PC-3 (cell line): ENCODE data around the gene SEL1L2.

ENCODE experiments used
- CTCF ChIP-seq: fragments of 300-600 bp; sonication (generic); conservative IDR thresholded peaks from 2 replicates; pipeline ENCODE4 v1.5.1; 2017; ENCODE audit warnings: antibody characterized with exemption, low read depth, mild to moderate bottlenecking, low read length
- EZH2 ChIP-seq: fragments of 300-600 bp; sonication (generic); IDR thresholded peaks from one replicate; pipeline ENCODE4 v1.6.1; 2017; ENCODE audit warnings: antibody characterized with exemption, mild to moderate bottlenecking, low read length; ENCODE audit not compliant: unreplicated experiment
- EZH2phosphoT487 ChIP-seq: fragments of 300-600 bp; sonication (generic); IDR thresholded peaks from 2 replicates; pipeline ENCODE4 v1.6.1; 2018; ENCODE audit warnings: mild to moderate bottlenecking, antibody characterized with exemption, low read length, borderline replicate concordance

GRCh38 chr20:13900496-13900895 is 89.9 kb downstream of the SEL1L2 start:
- TF ChIP-seq CTCF (no peak), EZH2 (no peak), EZH2phosphoT487 (no peak)
